GM23248 (cell line): ENCODE measurements around the gene SULT1C2. TPM values are rescaled to one million over a fixed set of nuclear protein-coding genes. Genes with fewer than 3 reads are reported as not detected.

ENCODE experiments used
- DNase-seq: peaks from one replicate; pipeline ENCODE4 v3.0.0-alpha.2; 2015
- H2AFZ ChIP-seq: fragments of 200-600 bp; sonication (generic); 2 replicates; pipeline ENCODE4 v1.6.1; 2016; ENCODE audit warnings: antibody characterized with exemption
- H3F3A ChIP-seq: fragments of 200-600 bp; sonication (generic); 2 replicates; pipeline ENCODE4 v1.6.1; 2016; ENCODE audit warnings: mild to moderate bottlenecking, antibody characterized with exemption, mixed run types; ENCODE audit not compliant: insufficient read depth
- H3K27ac ChIP-seq: fragments of 200-600 bp; sonication (generic); 2 replicates; pipeline ENCODE4 v1.5.1; 2016; ENCODE audit warnings: mild to moderate bottlenecking
- H3K27me3 ChIP-seq: fragments of 200-600 bp; sonication (generic); replicated peaks from 2 replicates; pipeline ENCODE4 v1.6.1; 2016; ENCODE audit warnings: mild to moderate bottlenecking; ENCODE audit not compliant: insufficient read depth
- H3K36me3 ChIP-seq: fragments of 200-600 bp; sonication (generic); 2 replicates; pipeline ENCODE4 v1.6.1; 2016; ENCODE audit warnings: low read depth, mild to moderate bottlenecking
- H3K4me1 ChIP-seq: fragments of 200-600 bp; sonication (generic); 2 replicates; pipeline ENCODE4 v1.6.1; 2016; ENCODE audit warnings: mild to moderate bottlenecking; ENCODE audit not compliant: insufficient read depth
- H3K4me2 ChIP-seq: fragments of 200-600 bp; sonication (generic); one replicate; pipeline ENCODE4 v1.6.1; 2016; ENCODE audit warnings: mild to moderate bottlenecking; ENCODE audit not compliant: unreplicated experiment
- H3K4me3 ChIP-seq: fragments of 200-600 bp; sonication (generic); 2 replicates; pipeline ENCODE4 v1.5.1; 2016; ENCODE audit warnings: mild to moderate bottlenecking
- H3K79me2 ChIP-seq: fragments of 200-600 bp; sonication (generic); 2 replicates; pipeline ENCODE4 v1.6.1; 2016; ENCODE audit warnings: mild to moderate bottlenecking; ENCODE audit not compliant: insufficient read depth
- H3K9ac ChIP-seq: fragments of 200-600 bp; sonication (generic); 2 replicates; pipeline ENCODE4 v1.6.1; 2016; ENCODE audit warnings: mild to moderate bottlenecking
- H3K9me2 ChIP-seq: fragments of 200-600 bp; sonication (generic); 2 replicates; pipeline ENCODE4 v1.6.1; 2016; ENCODE audit warnings: mixed run types, mild to moderate bottlenecking, moderate library complexity; ENCODE audit not compliant: insufficient read depth
- H3K9me3 ChIP-seq: fragments of 200-600 bp; sonication (generic); one replicate; pipeline ENCODE4 v1.6.1; 2017; ENCODE audit warnings: low read depth
- H4K20me1 ChIP-seq: fragments of 200-600 bp; sonication (generic); 2 replicates; pipeline ENCODE4 v1.6.0; 2016; ENCODE audit not compliant: insufficient read depth
- EZH2 ChIP-seq: fragments of 200-600 bp; sonication (generic); IDR thresholded peaks from 2 replicates; pipeline ENCODE4 v1.6.1; 2018; ENCODE audit warnings: antibody characterized with exemption, mild to moderate bottlenecking; ENCODE audit not compliant: insufficient read depth, poor library complexity, severe bottlenecking
- EZH2phosphoT487 ChIP-seq: fragments of 200-600 bp; sonication (generic); IDR thresholded peaks from 2 replicates; pipeline ENCODE4 v1.6.1; 2018; ENCODE audit warnings: antibody characterized with exemption, moderate library complexity, mild to moderate bottlenecking, low read depth; ENCODE audit not compliant: insufficient read depth
- WGBS, 2 experiments: methylation state at CpG; one replicate each; pipeline ENCODE4 v1.1.6; 2015 to 2017; ENCODE audit warnings: low lambda C conversion rate in 2 of 2, low coverage in 1 of 2; ENCODE audit errors: missing lambda C conversion rate in 2 of 2; 5-methylcytosine and 5-hydroxymethylcytosine counted together
- in situ Hi-C: fragments of 300-500 bp; cut with MboI; formaldehyde crosslinking; loops from 2 replicates; pipeline ENCODE4 v1.15.0; 2020
- polyA plus RNA-seq: library from polyadenylated mRNA; unstranded; fragments of >200 nt; fragmentation: Nextera tagmentation; extraction: Ambion mirVana; gene quantifications from 2 replicates; pipeline ENCODE4 v1.2.1, GENCODE V29; 2016
- total RNA-seq: library from RNA; depleted of rRNA; stranded (reverse); fragments of >200 nt; shearing (Covaris generic); gene quantifications from 2 replicates; pipeline ENCODE4 v1.2.3, GENCODE V29; 2014

SULT1C2 gene
- total and polyA plus RNA-seq, 2 experiments from 2014 or later = not detected

- no peaks in the 10 kb centered on the region for H3K79me2 ChIP-seq
- TF ChIP-seq EZH2phosphoT487 (no peak), EZH2 (no peak)
- no peaks in the 10 kb centered on the region for H4K20me1 ChIP-seq
- H3K4me3 ChIP-seq = no peak overlapping the region
- peak overlapping the region; percentile 22 for H3K4me2 ChIP-seq
- H3F3A ChIP-seq = peaks cover 14% of the 10 kb centered on the region
- in situ Hi-C loops = no loop called here
- H3K36me3 ChIP-seq = no peaks in the 10 kb centered on the region
- DNase-seq = peak; percentile 86
- H3K27ac ChIP-seq = peak overlapping the region; percentile 75
- peak overlapping the region; percentile 37 for H2AFZ ChIP-seq
- peak overlapping the region; percentile 26; the same call in 1 of the 2 replicates for H3K9ac ChIP-seq
- no peaks in the 10 kb centered on the region for H3K9me3 ChIP-seq
- no peaks in the 10 kb centered on the region for H3K9me2 ChIP-seq
- 95 to 100% methylated on average over 2 of the region's 2 CpGs for WGBS, 2 experiments
- H3K27me3 ChIP-seq = no peaks in the 10 kb centered on the region
- H3K4me1 ChIP-seq = peaks cover 27% of the 10 kb centered on the region
Measured at GRCh38 chr2:108324531-108325255, 36.0 kb downstream of the SULT1C2 start.

- TF ChIP-seq EZH2phosphoT487 = no peak
- no peak for TF ChIP-seq EZH2
- H3K4me2 ChIP-seq = no peak overlapping the region
- H3K27ac ChIP-seq = peak overlapping the region; percentile 75; the same call in 1 of the 2 replicates
- no peak overlapping the region for H3K4me3 ChIP-seq
- no peaks in the 10 kb centered on the region for H3K27me3 ChIP-seq
- H3K9me3 ChIP-seq = no peaks in the 10 kb centered on the region
- H2AFZ ChIP-seq = no peak overlapping the region
- H3K4me1 ChIP-seq = peaks cover 27% of the 10 kb centered on the region
- 89 to 91% methylated on average over 2 of the region's 2 CpGs for WGBS, 2 experiments
- DNase-seq = peak; percentile 56
- no peaks in the 10 kb centered on the region for H3K36me3 ChIP-seq
- no peak overlapping the region for H3K9ac ChIP-seq
- in situ Hi-C loops = no loop called here
- no peaks in the 10 kb centered on the region for H3K79me2 ChIP-seq
- H3F3A ChIP-seq = peaks cover 14% of the 10 kb centered on the region
- no peaks in the 10 kb centered on the region for H4K20me1 ChIP-seq
- H3K9me2 ChIP-seq = no peaks in the 10 kb centered on the region
Measured at GRCh38 chr2:108325756-108326155, 37.1 kb downstream of the SULT1C2 start.

GRCh38 chr2:108329771-108330170 is 41.1 kb downstream of the SULT1C2 start:
- H2AFZ ChIP-seq = no peak overlapping the region
- no peak overlapping the region for H3K4me3 ChIP-seq
- H3K4me1 ChIP-seq = peaks cover 9% of the 10 kb centered on the region
- no peak overlapping the region for H3K27ac ChIP-seq
- no peaks in the 10 kb centered on the region; the same call in 1 of the 2 replicates for H4K20me1 ChIP-seq
- 60 to 64% methylated on average over 2 of the region's 2 CpGs for WGBS, 2 experiments
- no peaks in the 10 kb centered on the region for H3K36me3 ChIP-seq
- no peaks in the 10 kb centered on the region for H3K79me2 ChIP-seq
- no peak overlapping the region for H3K9ac ChIP-seq
- no peaks in the 10 kb centered on the region for H3K27me3 ChIP-seq
- no peaks in the 10 kb centered on the region for H3K9me2 ChIP-seq
- DNase-seq = no peak
- no peak overlapping the region for H3K4me2 ChIP-seq
- in situ Hi-C loops = no loop called here
- TF ChIP-seq EZH2 (no peak), EZH2phosphoT487 (no peak)
- no peaks in the 10 kb centered on the region for H3K9me3 ChIP-seq
- peaks cover 5% of the 10 kb centered on the region for H3F3A ChIP-seq

- in situ Hi-C loops = no loop called here
- Histone ChIP-seq H3F3A (no peaks in the 10 kb centered on the region), H3K9ac (no peak overlapping the region), H2AFZ (peak overlapping the region; percentile 36; the same call in 1 of the 2 replicates), H3K4me3 (no peak overlapping the region), H3K79me2 (no peaks in the 10 kb centered on the region), H4K20me1 (no peaks in the 10 kb centered on the region; the same call in 1 of the 2 replicates), H3K9me3 (no peaks in the 10 kb centered on the region), H3K27ac (no peak overlapping the region), H3K9me2 (no peaks in the 10 kb centered on the region), H3K36me3 (no peaks in the 10 kb centered on the region), H3K4me2 (no peak overlapping the region), H3K4me1 (no peaks in the 10 kb centered on the region), H3K27me3 (no peaks in the 10 kb centered on the region)
- no peak for DNase-seq
- WGBS, 2 experiments = 16% methylated on average over 3 of the region's 3 CpGs
- TF ChIP-seq EZH2phosphoT487 = no peak
- no peak for TF ChIP-seq EZH2
Measured at GRCh38 chr2:108330979-108331378, 42.3 kb downstream of the SULT1C2 start.
